GM21390 (cell line): ENCODE results near the gene CD200.
"Not testable (repeated sequence)": the region's sequence is repeated elsewhere in the genome, so short reads cannot be mapped to it uniquely, and the experiment has no call there.

Experiments used
- ATAC-seq: cut with Tn5 transposase; IDR thresholded peaks from one replicate; pipeline ENCODE4 v1.9.1; 2021; ENCODE audit not compliant: unreplicated experiment

Gene CD200

DNA sequence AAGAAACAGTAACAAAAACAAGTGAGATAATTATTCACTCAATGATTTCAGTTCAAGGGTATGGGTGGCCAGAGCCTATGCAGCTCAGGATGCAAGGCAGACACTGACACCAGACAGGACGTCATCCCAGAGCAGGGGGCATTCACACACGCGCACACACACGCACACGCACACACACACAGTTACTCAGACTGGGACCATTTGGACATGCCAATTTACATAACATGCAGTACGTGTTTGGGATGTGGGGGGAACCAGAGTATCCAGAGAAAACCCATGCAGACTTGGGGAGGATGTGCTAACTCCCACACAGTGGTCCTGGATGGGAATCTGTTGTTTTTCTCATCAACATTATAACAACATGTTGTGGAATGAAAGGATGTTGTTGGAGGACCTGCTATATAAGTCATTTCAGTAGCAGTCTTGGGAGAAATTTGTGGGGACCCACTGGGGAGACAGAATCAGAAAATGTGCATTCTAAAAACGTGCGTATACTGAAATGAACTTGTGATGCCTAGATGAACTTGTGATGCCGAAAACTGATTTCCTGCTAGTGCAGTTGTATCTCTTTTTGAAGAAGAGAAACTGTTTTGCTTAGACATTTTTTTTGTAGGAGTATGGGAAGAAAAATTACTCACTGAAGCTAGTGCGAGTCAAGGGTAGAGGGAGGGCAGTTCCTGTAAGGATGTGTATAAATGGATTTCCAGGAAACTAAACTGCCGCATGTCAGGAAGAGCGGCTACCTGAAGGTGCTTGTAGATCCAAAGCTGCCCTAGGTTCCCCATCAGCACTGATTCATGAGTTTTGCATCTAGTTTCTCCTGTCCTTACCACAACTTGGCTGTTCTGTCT, 25.2 kb downstream of the CD200 start:
- no peak for ATAC-seq

GRCh38 chr3:112360561-112360960, 27.6 kb downstream of the CD200 start:
- ATAC-seq, result no peak

DNA sequence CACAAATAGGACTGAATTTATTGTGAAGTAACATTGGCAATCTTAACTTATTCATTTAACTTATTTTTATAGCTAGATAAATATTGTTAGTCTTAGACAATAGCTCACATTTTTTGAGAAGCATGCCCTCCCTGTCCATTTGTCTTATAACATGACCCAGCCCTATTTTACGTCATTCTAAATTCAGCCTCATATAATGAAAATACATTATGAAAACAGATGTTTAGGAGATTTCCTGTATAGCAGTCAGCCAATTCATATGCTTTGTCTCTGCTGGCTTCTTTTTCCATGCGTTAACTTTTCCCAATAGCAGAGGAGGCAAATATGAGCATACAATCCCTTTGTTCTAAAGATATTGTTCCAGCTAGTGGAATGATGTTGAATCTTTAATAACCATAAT, 29.3 kb downstream of the CD200 start:
- ATAC-seq, result no peak

GRCh38 chr3:112364291-112364690, 31.3 kb downstream of the CD200 start:
- peak; percentile 53 for ATAC-seq

GRCh38 chr3:112365035-112365434, 32.1 kb downstream of the CD200 start:
- ATAC-seq, result no peak

- ATAC-seq, result no peak
Measured at GRCh38 chr3:112365636-112366035, 32.7 kb downstream of the CD200 start.

DNA sequence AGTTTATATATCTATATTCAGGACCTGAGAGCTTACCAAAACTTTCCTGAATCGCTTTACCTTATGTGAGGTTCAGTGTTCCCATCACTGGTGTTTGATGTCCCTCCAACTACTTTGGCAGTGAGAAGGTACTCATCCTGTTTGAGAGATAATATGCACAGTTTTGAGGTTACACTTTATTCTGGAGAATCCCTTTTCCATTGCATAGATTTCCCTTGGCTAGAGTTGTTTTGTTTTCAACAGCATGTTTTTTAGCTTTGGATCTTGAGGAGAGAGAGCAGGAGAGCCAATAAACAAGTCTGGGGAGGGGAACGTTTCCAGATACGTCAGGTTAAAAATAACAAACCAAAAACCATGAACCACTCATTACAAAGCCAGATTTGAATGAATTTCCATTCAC, 33.6 kb downstream of the CD200 start:
- ATAC-seq, result no peak

- no peak for ATAC-seq
Measured at GRCh38 chr3:112371569-112371968, 38.6 kb downstream of the CD200 start.

GRCh38 chr3:112372396-112372795, 39.4 kb downstream of the CD200 start:
- ATAC-seq, result no peak

DNA sequence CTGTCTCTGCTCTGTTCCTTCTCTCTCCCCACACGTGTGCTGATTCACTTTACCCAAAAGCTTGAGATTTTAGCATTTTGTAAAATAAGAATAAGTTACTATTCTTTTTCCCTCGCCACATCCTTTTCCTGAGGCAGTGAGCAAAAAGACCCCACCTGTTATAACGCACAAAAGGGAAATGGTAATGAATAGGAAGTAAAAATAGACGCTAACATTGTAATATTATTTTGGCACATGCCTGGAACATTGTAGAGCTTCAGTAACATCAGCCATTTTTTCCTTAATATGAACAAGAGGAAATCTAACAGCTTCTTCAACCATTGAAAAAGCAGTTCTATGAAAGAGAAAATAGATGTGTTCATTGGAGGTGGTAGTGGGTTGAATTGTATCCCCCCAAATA, 40.5 kb downstream of the CD200 start:
- ATAC-seq, result no peak

DNA sequence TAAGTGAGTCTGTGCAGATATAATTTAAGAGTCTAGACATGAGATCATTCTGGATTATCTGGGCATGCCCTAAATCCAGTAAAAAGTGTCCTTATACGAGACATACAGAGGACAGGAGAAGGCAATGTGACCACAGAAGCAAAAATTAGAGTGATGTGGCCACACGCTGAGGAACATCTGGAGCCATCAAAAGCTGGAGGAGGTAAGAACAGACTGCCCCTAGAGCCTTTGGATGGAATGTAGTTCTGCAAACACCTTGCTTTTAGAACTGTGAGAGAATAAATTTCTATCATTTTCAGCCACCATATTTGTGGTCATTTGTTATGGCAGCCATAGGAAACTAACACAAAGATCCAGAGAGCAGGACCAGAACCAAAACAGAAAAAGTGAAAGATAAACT, 41.0 kb downstream of the CD200 start:
- no peak for ATAC-seq

- ATAC-seq, result no peak
Measured at GRCh38 chr3:112374333-112374734, 41.4 kb downstream of the CD200 start.

DNA sequence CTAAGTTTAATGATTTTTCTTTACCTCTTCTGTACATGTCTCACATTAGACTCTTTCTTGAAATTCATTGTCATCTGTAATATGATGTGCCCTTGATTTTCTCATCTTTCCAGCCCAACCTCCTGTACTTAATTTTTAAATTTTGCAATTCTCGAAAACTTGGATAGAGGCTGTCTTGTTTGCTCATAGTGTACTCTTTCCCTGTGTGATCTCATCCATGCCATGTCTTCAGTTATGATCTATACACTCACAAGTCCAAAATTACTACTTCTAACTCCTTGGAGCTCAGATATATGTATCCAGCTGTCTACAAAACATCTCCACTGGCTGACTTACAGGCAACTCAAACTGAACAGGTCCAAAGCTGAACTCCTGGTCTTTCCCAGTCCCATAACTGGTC, 42.2 kb downstream of the CD200 start:
- no peak for ATAC-seq

- no peak for ATAC-seq
Measured at GRCh38 chr3:112376241-112376911, 43.4 kb downstream of the CD200 start.

DNA sequence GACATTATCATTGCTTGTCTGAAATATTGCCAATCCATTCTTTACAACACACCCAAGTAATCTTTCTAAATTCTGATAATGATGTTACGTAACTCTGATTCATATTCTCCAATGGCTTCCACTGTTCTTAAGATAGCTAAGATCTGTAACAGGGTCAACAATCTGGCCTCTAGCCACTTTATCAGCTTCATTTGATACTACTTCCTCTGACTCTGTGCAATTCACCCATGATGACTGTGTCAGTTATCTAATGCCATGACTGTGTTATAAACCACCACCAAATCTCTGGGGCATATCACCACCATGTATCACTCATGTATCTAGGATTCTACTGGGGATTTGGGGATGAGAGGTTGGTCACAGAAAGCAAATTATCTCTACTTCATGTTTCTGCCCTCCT, 44.0 kb downstream of the CD200 start:
- ATAC-seq, result no peak

DNA sequence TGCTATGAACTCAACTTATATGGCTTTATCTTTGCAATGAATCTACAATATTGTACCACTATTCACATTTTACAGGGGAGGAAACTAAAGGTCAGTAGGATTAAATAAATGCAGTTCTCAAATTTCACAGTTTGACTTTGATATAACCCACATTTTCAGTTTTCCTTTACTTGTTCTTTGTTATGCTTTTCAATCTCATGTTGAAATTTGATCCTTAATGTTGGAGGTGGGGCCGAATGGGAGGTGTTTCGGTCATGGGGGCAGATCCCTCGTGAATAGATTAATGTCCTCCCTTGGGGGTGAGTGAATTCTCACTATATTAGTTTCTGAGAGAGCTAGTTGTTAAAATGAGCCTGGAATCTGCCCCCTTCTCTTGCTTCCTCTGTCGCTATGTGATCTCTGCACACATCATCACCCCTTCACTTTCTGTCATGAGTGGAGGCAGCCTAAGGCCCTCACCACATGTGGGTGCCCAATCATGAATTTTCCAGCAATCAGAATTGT, 44.7 kb downstream of the CD200 start:
- ATAC-seq, result no peak

DNA sequence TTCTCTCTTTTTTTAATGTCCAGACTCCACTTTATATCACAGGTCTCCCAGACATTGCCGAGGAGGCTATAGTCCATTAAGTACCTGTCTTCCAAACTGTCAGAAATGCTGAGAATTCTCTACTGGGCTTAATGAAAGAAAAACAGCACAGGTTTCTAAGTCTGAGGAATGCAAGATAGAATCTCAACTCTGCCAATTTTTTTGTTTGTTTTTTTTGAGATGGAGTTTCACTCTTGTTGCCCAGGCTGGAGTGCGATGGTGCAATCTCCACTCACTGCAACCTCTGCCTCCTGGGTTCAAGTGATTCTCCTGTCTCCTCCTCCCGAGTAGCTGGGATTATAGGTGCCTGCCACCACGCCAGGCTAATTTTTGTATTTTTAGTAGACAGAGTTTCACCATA, 45.4 kb downstream of the CD200 start:
- ATAC-seq, result not testable (repeated sequence)

DNA sequence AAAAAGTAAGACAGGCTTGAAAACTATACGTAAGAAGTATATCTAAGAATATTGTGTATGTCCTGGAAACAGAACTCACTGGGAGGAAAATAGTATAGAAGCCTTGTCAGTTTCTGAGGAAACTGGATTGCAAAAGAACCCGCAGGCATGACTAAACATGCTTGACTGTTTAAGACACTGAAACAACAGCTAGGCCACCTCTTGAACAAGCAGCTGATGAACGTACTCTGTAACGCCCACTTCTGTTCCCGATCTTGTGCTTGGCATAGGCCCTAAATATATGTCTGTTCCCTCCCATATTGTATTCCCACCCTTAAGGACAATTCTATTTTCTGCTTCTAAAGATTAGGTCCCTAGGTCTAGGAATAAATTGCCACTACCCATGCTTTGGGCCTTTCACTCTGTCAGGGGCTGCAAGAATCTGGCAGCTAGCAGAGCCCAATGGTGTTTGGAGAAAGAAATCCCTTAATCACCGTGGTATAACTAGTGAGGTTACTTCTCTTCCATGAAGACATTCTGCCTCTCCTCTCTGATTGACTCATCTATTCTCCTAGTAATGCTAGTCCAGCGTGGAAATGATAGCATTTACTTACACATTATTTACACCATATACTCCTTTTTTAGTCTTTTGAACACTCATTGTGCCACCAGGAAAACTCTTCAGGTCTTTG, 46.2 kb downstream of the CD200 start:
- ATAC-seq, result no peak

DNA sequence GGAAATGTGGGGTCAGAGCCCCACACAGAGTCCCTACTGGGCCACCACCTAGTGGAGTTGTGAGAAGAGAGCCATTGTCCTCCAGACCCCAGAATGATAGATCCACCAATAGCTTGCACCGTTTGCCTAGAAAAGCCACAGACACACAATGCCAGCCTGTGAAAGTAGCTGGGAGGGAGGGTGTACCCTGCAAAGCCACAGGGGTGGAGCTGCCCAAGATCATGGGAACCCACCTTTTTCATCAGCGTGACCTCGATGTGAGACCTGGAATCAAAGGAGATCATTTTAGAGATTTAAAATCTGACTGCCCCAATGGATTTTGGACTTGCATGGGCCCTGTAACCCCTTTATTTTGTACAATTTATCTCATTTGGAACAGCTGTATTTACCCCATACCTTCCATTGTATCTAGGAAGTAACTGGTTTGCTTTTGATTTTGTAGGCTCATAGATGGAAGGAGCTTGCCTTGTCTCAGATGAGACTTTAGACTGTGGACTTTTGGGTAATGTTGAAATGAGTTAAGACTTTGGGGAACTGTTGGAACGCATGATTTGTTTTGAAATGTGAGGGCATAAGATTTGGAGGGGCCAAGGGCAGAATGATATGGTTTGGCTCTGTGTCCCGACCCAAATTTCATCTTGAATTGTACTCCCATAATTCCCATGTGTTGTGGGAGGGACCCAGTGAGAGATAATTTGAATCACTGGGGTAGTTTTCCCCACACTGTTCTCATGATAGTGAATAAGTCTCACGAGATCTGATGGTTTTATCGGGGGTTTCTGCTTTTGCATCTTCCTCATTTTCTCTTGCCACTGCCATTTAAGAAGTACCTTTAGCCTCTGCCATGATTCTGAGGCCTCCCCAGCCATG, 49.0 kb downstream of the CD200 start:
- no peak for ATAC-seq

- no peak for ATAC-seq
Measured at GRCh38 chr3:112382543-112383160, 49.7 kb downstream of the CD200 start.
